Activated naive CD4-positive, alpha-beta T cell treated with anti-CD3 and anti-CD28 coated beads, Interleukin-2, amount 50 U/mL, for 24 hours (primary cell): ENCODE data around the gene WSCD1.

Experiments
- H3K27ac Mint-ChIP-seq: one replicate; pipeline ENCODE4 v1.8.0; 2021; ENCODE audit warnings: mild to moderate bottlenecking, mixed read lengths
- H3K27me3 Mint-ChIP-seq: one replicate; pipeline ENCODE4 v1.8.0; 2021; ENCODE audit warnings: mixed read lengths
- H3K36me3 Mint-ChIP-seq: one replicate; pipeline ENCODE4 v1.8.0; 2021; ENCODE audit warnings: mixed read lengths
- H3K4me1 Mint-ChIP-seq: one replicate; pipeline ENCODE4 v1.8.0; 2021; ENCODE audit warnings: mixed read lengths
- H3K4me3 Mint-ChIP-seq: one replicate; pipeline ENCODE4 v1.8.0; 2021; ENCODE audit warnings: mild to moderate bottlenecking, mixed read lengths
- H3K9me3 Mint-ChIP-seq: one replicate; pipeline ENCODE4 v1.8.0; 2021; ENCODE audit warnings: mixed read lengths

The WSCD1 gene

DNA sequence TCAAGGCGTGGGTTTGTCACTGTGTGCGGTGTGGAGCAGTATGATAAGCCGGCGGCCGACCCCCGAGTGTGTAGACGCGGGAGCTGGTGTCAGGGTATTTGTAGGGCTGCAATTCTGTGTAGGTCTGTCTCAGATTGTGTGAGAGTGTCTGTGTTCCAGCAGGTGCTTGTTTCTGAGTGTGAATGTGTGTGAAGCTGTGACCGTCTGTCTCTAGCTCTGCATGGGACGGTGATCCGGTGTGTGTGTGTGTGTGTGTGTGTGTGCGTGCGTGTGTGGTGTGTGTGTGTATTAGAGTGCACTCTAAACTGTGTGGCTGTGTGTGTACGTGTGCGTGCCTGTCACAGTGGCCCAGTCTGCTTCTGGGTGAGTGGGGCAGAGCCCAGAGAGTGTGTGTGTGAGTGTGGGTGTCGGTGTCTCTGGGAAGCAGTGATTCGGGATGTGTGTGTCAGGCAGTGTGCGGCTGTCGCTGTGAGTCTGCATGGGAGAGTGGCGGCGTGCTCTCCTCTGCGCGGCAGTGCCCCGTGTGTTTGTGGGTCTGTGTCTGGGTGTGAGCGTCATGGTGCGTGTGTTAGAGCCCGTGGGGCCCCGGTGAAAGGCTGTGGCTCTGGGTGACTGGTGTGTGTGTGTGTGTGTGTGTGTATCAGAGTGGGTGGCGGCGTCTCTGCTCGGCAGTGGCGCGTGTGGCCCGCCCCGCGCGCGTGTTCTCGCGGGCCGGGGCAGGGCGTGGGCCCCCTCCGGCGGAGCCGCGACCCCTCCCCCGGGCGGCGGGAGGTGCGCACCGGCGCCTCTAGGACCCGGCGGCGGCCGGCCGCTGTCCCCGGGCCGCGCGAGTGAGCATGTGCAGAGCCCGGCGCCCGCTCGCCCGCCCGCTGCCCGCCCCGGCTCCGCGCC is at the start of gene WSCD1:
WSCD1 (plus strand) TSS at position 841 of the 891 bp plus-strand sequence. CDS start 10,280 bp downstream, outside the sequence.
- H3K9me3 Mint-ChIP-seq = no peaks in the 10 kb centered on the region
- no peaks in the 10 kb centered on the region for H3K36me3 Mint-ChIP-seq
- no peak within 1 kb of the TSS for H3K27ac Mint-ChIP-seq
- peaks cover 42% of the 10 kb centered on the region for H3K27me3 Mint-ChIP-seq
- peaks cover 13% of the 10 kb centered on the region for H3K4me1 Mint-ChIP-seq
- peak within 1 kb of the TSS; percentile 84 for H3K4me3 Mint-ChIP-seq

DNA sequence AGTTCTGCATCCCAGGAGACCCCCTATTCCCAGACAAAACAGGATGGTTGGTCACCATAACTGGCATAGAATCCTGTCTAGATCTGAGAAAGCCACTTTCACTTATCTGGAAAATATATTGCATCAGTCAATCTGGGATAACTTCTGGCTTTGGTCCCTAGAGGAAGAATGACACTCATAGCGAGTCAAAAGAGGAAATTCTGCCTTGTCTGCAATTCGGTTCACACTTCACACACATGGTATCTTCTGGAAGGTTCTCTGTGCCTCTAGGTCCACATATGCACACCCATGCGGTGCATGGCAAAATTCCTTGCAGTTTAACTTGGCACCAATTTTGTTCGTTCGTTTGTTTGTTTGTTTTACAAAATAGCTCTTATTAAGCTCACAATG is 49.2 kb upstream of the WSCD1 start:
- Mint-ChIP-seq H3K36me3 (no peaks in the 10 kb centered on the region), H3K9me3 (no peaks in the 10 kb centered on the region), H3K4me1 (no peaks in the 10 kb centered on the region), H3K27me3 (peaks cover 7% of the 10 kb centered on the region), H3K27ac (no peak overlapping the region), H3K4me3 (no peak overlapping the region)

DNA sequence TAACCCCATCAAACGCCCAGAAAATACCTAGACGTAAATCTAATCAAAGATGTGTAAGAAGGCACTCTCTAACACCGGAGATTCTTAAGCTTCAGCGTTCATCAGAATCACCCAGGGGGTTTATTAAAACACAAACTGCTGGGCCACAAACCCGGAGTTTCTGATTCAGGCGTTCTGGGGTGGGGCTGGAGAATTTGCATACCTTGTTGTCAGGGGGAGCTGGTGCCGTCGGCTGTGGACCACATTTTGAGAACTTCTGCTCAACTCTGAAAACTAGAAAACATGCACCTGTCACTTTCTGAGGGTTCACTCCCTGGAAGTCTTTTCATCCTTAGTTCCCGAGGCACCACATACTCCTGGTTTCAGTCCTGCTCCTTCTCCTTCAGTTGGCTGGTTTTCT is 48.6 kb upstream of the WSCD1 start:
- Mint-ChIP-seq H3K4me3 (no peak overlapping the region), H3K36me3 (no peaks in the 10 kb centered on the region), H3K27me3 (peaks cover 7% of the 10 kb centered on the region), H3K27ac (no peak overlapping the region), H3K4me1 (no peaks in the 10 kb centered on the region), H3K9me3 (no peaks in the 10 kb centered on the region)

DNA sequence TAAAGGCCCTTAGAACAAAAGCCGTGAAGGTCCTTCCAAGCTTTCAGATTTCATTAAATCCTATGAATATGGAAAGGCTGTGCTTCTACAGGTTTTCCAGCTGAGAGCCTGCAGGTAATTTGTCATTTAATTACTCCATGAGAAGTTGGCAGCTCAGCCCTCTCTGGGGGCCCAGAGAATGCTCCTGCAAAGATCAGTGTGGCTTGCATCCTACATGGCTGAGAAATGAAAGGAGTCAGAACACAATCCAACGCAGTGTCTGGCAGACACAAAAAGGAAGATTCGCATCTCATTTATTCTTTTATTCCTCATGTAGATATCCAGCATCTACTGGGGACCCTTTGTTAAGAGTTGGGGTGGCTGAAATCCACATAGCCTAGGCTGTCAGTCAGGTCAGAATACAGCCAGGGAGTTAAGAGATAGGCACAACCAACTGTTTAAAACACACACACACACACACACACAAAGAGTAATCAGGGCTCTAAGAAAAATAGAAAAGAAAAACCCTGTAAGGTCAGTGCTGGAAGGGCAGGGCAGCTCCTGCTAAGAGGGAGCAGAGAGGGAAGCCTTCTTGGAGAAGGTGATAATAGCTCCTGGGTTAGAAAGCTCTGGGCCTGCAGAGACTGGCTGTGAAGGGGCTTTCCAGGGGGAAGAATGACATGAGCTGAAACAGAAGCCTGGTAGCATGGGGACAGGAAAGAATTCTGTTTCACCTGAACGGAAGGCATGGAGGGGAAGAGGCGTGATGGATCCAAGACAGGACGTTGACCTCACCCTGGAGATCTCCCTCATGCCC is 46.9 kb upstream of the WSCD1 start:
- H3K27ac Mint-ChIP-seq = no peak overlapping the region
- H3K4me3 Mint-ChIP-seq = no peak overlapping the region
- no peaks in the 10 kb centered on the region for H3K36me3 Mint-ChIP-seq
- peaks cover 5% of the 10 kb centered on the region for H3K27me3 Mint-ChIP-seq
- H3K4me1 Mint-ChIP-seq = no peaks in the 10 kb centered on the region
- no peaks in the 10 kb centered on the region for H3K9me3 Mint-ChIP-seq

DNA sequence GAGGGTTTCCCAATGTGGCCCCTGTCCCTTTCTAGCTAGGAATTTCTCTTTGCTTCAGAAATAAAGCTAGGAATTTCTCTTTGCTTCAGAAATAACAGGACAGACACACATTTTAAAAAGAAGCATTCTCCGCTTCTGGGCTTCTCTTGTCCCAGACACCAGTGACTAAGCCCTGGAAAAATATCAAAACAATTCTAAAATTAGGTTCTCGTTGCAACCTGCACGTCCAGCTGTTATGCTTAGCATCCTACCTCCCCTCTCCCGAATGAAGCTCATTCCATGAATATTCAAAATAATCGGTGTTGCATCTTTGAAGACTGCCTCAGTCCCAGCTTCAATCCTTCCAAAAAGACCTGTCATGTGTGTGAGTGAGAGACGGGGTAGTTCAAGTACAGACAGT is 45.6 kb upstream of the WSCD1 start:
- Mint-ChIP-seq H3K36me3 (no peaks in the 10 kb centered on the region), H3K4me3 (no peak overlapping the region), H3K27me3 (peaks cover 6% of the 10 kb centered on the region), H3K4me1 (no peaks in the 10 kb centered on the region), H3K27ac (no peak overlapping the region), H3K9me3 (no peaks in the 10 kb centered on the region)

DNA sequence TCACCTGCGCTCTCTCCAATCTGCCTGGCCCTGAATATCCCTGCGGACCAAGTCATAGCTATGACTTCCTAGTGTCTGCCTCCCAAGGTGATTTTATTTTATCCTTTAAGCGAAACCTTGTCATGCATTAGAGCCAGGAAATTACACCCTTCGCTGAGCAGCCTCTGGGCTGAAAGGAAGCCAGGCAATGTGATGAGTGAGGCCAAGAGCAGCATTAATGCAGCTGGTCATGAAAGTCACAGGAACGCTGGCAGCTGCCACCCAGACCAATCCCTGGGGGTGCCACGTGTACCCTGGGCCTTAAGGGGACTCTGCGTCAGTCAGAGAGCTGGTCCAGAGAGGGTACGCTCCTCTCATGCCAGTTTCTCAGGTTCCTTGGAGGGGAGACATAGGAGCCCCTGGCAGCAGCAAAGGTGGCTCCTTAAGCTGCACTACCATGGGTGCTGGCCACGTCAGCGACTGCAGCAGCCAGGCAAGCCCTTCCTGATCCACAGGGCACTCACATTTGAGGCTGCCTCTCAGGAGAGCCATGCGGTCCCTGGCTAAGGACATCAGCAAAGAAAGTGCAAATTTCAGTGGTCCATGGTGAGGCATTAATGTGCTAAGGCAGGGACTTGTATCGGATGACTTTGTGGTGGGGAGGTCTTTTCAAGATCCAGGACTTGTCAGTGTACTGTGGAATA is 42.7 kb upstream of the WSCD1 start:
- Mint-ChIP-seq H3K27ac (peak overlapping the region; percentile 35), H3K4me1 (no peaks in the 10 kb centered on the region), H3K27me3 (peaks cover 8% of the 10 kb centered on the region), H3K4me3 (no peak overlapping the region), H3K9me3 (no peaks in the 10 kb centered on the region), H3K36me3 (no peaks in the 10 kb centered on the region)

DNA sequence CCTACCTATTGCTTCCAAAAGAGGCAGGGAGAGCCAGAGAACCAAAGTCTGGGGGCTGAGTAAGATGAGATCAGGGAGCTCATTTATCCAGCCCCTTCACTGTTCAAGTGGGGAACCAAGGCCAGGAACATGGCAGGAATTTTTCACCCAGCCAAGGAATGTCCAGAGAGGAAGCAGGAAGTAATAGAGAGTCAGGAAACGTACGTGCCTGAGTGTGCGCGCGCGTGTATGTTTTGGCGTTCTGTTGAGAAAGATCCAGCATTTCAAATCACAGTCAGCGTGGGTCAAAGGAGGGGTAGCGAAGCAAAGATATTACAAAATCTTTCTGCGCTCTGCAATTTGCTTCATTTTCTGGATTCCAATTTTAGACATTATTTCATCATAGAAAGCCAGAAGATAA is 41.9 kb upstream of the WSCD1 start:
- H3K27me3 Mint-ChIP-seq = peaks cover 8% of the 10 kb centered on the region

DNA sequence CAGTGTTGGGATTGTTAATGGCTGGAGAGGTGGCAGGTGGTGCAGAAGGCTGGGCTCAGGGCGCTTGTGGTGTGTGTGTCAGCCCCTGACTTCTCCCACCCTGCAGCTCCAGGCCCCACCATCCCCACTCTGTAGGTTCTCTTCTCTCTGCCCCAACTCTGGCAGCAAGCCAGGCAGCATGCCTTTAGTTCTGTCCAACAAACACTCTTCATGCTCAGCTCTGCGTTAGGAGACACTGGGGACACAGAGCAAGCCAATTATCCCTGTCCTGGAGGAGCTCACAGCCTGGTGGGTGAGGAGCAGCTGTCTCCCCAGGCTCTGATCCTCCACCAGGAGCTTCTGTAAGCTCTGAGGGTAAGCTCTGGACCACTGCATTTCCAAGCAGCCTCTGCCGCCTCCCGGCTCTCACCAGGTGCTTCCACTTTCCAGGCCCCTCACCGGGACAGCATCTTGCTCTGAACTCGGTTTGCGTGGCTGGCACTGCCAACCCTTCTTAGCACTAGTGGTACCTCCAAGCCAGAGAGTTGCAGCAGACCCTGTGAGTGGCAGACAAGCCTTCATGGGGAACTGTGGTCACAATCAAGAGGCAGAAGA is 34.3 kb upstream of the WSCD1 start:
- no peaks in the 10 kb centered on the region for H3K4me1 Mint-ChIP-seq
- no peak overlapping the region for H3K27ac Mint-ChIP-seq

More for the DNA sequence above, 41.9 kb upstream of the WSCD1 start:
- H3K36me3 Mint-ChIP-seq = no peaks in the 10 kb centered on the region
- no peaks in the 10 kb centered on the region for H3K4me1 Mint-ChIP-seq
- no peaks in the 10 kb centered on the region for H3K9me3 Mint-ChIP-seq
- no peak overlapping the region for H3K4me3 Mint-ChIP-seq
- H3K27ac Mint-ChIP-seq = no peak overlapping the region

DNA sequence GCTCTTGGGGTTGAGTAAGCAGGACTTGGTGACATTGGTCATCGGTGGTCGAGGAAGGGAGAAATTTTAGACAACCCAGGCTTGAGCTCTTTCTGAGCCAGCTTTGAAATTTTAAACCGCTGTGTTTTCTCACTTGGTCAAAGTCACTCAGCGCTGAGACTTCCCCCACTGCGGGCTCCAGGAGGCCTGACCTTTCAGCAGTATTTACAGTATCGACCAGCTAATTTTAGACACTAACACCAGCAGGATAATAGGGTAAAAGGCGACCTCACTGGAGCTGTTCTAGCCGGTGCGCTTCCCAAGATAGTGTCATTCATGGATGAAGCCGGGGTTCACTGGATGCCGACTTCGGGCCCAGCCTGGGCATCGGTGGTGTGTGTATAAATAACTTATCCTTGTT is 29.7 kb upstream of the WSCD1 start:
- H3K36me3 Mint-ChIP-seq = no peaks in the 10 kb centered on the region
- H3K27me3 Mint-ChIP-seq = peaks cover 1% of the 10 kb centered on the region
- no peaks in the 10 kb centered on the region for H3K9me3 Mint-ChIP-seq
- H3K4me3 Mint-ChIP-seq = no peak overlapping the region
- H3K27ac Mint-ChIP-seq = no peak overlapping the region
- H3K4me1 Mint-ChIP-seq = no peaks in the 10 kb centered on the region

More for the DNA sequence above, 34.3 kb upstream of the WSCD1 start:
- H3K27me3 Mint-ChIP-seq = peaks cover 11% of the 10 kb centered on the region
- no peaks in the 10 kb centered on the region for H3K9me3 Mint-ChIP-seq
- no peaks in the 10 kb centered on the region for H3K36me3 Mint-ChIP-seq
- no peak overlapping the region for H3K4me3 Mint-ChIP-seq

DNA sequence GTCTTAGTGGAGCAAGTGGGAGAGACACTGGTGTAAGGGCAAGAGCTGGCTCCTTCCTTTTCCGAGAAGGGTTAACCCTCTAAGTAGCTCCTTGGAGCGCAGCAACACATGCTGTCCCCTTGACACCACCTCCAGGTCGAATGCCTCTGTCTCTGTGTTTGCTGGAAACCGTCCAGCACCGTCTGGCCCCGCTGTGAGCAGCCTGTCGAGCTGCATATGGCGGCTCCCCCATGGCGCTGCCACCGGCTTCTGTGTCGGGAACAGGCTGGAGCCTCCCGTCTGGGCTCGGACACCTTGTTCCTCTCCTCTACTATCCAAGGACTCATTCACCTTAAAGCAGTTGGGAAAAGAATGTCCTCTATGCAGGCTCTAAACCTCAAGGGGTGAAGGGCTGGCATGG is 28.9 kb upstream of the WSCD1 start:
- Mint-ChIP-seq H3K4me3 (no peak overlapping the region), H3K36me3 (no peaks in the 10 kb centered on the region), H3K27me3 (peaks cover 1% of the 10 kb centered on the region), H3K4me1 (no peaks in the 10 kb centered on the region), H3K9me3 (no peaks in the 10 kb centered on the region), H3K27ac (no peak overlapping the region)

DNA sequence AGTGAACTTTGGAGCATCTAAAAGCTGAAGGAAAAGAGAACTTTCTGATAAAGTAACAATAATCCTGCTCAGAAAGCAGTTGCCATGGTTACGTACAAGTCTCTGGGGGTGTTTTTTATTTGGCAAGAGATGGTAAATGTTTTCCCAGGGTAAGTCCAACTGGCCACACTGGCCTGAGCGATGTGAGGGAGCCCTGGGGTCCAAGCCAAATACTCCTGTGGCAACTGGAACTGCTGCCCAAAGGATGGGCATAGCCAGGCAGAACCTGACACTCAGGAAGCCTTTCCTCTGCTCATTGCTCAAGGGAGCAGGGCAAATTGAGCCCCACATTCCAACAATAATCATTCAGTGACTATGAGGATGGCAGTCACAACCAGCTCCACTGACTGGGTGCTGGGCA is 26.8 kb upstream of the WSCD1 start:
- no peak overlapping the region for H3K27ac Mint-ChIP-seq
- H3K4me1 Mint-ChIP-seq = no peaks in the 10 kb centered on the region
- H3K9me3 Mint-ChIP-seq = no peaks in the 10 kb centered on the region
- peaks cover 1% of the 10 kb centered on the region for H3K27me3 Mint-ChIP-seq
- H3K4me3 Mint-ChIP-seq = no peak overlapping the region
- no peaks in the 10 kb centered on the region for H3K36me3 Mint-ChIP-seq

DNA sequence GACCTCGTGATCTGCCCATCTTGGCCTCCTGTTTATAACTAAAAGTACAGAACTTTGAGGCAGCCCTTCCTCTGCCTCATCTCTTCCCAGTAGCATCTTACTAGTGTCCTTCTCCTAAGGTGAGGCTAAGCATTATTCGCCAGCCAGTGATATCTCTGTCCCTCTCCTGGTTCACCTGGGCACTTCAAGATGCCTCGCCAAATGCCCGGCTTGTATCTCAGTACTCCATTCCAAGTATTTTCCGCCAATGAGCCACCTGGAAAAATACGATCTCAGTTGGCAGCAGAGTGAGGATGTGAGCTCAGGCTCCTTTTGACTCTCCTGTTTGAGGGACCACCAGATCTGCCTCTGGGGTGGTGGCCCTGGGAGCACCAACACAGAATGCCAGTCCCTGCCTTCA is 25.9 kb upstream of the WSCD1 start:
- no peak overlapping the region for H3K27ac Mint-ChIP-seq
- no peak overlapping the region for H3K4me3 Mint-ChIP-seq
- no peaks in the 10 kb centered on the region for H3K36me3 Mint-ChIP-seq
- H3K9me3 Mint-ChIP-seq = no peaks in the 10 kb centered on the region
- peaks cover 1% of the 10 kb centered on the region for H3K27me3 Mint-ChIP-seq
- no peaks in the 10 kb centered on the region for H3K4me1 Mint-ChIP-seq

DNA sequence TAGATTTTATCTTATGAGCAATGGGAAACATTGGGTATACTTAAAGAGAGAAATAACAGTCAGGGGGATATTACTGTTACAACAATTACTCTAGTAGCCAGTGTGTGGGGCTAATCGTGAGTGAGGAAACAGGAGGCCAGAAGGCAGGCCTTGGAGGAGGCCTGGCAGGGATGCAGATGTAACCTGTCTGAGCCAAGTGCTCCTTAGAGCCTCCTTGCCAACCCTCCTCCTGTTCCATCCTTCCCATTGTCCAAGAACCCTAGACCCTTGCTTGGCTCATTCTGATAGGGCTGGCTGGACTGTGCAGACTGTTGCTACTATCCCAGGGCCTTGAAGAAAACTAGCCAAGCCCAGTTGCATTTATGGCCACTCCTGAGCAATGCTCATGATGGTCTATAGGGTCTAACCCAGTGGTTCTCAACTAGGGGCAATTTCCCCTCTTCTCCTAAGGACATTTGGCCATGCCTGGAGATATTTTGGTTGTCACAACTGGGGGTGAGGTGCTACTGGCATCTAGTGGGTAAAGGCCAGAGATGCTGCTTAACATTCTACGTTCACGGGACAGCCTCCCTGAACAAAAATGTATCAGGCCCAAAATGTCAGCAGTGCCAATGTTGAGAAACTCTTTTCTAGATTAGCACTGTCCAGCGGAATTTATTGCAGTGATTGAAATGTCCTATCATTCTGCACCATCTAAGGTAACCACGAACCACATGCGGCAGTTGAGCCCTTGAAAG is 24.4 kb upstream of the WSCD1 start:
- Mint-ChIP-seq H3K4me3 (no peak overlapping the region), H3K9me3 (no peaks in the 10 kb centered on the region), H3K4me1 (no peaks in the 10 kb centered on the region), H3K27me3 (no peaks in the 10 kb centered on the region), H3K36me3 (no peaks in the 10 kb centered on the region), H3K27ac (no peak overlapping the region)

DNA sequence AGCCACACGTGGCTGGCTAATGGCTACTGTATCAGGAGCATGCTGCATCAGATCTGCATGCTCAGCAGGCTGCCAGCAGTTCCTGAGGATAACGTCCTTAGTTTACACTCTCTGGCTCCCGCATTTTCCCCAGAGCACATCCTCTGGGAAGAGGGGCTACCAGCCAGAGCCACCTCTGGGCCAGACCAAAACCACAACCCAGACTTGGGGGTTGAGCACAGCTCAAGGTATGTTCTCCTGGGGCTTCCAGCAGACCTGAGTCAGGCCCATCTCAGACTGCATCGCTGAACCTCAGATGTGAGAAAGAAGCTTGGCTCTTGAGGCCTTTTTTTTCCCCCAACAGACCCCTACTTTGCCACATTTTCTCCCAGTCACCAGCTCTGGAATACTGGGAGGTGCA is 23.7 kb upstream of the WSCD1 start:
- Mint-ChIP-seq H3K9me3 (no peaks in the 10 kb centered on the region), H3K27ac (no peak overlapping the region), H3K36me3 (no peaks in the 10 kb centered on the region), H3K4me1 (no peaks in the 10 kb centered on the region), H3K27me3 (no peaks in the 10 kb centered on the region), H3K4me3 (no peak overlapping the region)

DNA sequence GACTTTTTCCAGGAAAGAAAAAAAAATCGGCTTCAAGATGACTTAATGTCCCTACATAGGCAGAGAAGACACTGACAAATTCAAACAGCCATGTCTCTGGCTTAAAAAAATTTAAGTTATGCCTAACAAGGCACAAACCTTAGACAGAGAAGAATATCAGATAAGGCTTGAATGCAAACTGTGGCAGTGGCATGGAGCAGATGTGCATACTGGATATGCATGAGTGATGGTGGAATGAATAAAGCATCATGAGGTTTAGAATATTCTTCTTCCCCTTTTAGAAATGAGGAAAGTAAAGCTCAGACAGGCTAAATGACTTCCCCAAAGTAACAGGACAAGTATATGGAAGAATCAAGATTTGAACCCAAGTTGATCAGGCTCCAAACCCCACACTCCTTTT is 23.2 kb upstream of the WSCD1 start:
- H3K9me3 Mint-ChIP-seq = no peaks in the 10 kb centered on the region
- no peak overlapping the region for H3K4me3 Mint-ChIP-seq
- H3K36me3 Mint-ChIP-seq = no peaks in the 10 kb centered on the region
- no peaks in the 10 kb centered on the region for H3K27me3 Mint-ChIP-seq
- H3K27ac Mint-ChIP-seq = no peak overlapping the region
- no peaks in the 10 kb centered on the region for H3K4me1 Mint-ChIP-seq
